Lung (tissue), 12 donors: ENCODE data around the gene BCL6. TPM values are rescaled to one million over a fixed set of nuclear protein-coding genes. Genes with fewer than 3 reads are reported as not detected.

Experiments used
- ATAC-seq: fragments of 200-7000 bp; cut with Tn5 transposase; one replicate; pipeline ENCODE4 v1.9.1; 2020; ENCODE audit warnings: moderate number of reproducible peaks; ENCODE audit not compliant: insufficient read depth, low FRiP score
- DNase-seq, 3 donors: peaks; one replicate each; pipeline ENCODE4 v3.0.0-alpha.2; 2013 to 2017
- H3K27ac ChIP-seq, 2 donors: one replicate each; pipeline ENCODE4 v1.5.1; 2013; ENCODE audit warnings: mild to moderate bottlenecking in 2 of 2, moderate library complexity in 2 of 2, control low read depth in 1 of 2, inconsistent platforms in 1 of 2, low read depth in 1 of 2, low read length in 1 of 2
- H3K27me3 ChIP-seq, 3 donors: one replicate each; pipeline ENCODE4 v1.5.1; 2013; ENCODE audit warnings: low read length in 2 of 3; ENCODE audit not compliant: control insufficient read depth in 3 of 3, insufficient read depth in 3 of 3
- H3K36me3 ChIP-seq, 4 donors: one replicate each; pipeline ENCODE4 v1.5.1; 2013; ENCODE audit warnings: low read length in 4 of 4, mild to moderate bottlenecking in 1 of 4, moderate library complexity in 1 of 4; ENCODE audit not compliant: control insufficient read depth in 4 of 4, insufficient read depth in 4 of 4
- H3K4me1 ChIP-seq, 5 donors: one replicate each; pipeline ENCODE4 v1.5.1; 2013; ENCODE audit warnings: low read length in 5 of 5, mild to moderate bottlenecking in 2 of 5, moderate library complexity in 1 of 5; ENCODE audit not compliant: control insufficient read depth in 5 of 5, insufficient read depth in 5 of 5
- H3K4me3 ChIP-seq: one replicate; pipeline ENCODE4 v1.5.1; 2013; ENCODE audit warnings: mild to moderate bottlenecking, control low read depth, moderate library complexity
- H3K9ac ChIP-seq, 2 donors: one replicate each; pipeline ENCODE4 v1.5.1; 2013; ENCODE audit warnings: low read length in 2 of 2, control low read depth in 1 of 2; ENCODE audit not compliant: insufficient read depth in 1 of 2
- H3K9me3 ChIP-seq, 4 donors: one replicate each; pipeline ENCODE4 v1.5.1; 2013; ENCODE audit warnings: low read length in 3 of 4, mild to moderate bottlenecking in 1 of 4, moderate library complexity in 1 of 4; ENCODE audit not compliant: control insufficient read depth in 4 of 4, insufficient read depth in 3 of 4
- WGBS, 2 donors: extraction: QIAGEN DNeasy Blood & Tissue Kit; methylation state at CpG; one replicate each; pipeline ENCODE4 v1.1.7; 2013; 5-methylcytosine and 5-hydroxymethylcytosine counted together
- polyA plus RNA-seq, 2 donors: library from polyadenylated mRNA; stranded (reverse); fragments of 200-250 nt; gene quantifications; one replicate each; pipeline ENCODE4 v1.2.1, GENCODE V29; 2013
- total RNA-seq, 2 donors: library from RNA; depleted of rRNA in 1 of 2; stranded (reverse); fragments of >200 nt in 1 of 2; gene quantifications; one replicate each; pipeline ENCODE4 v1.2.1, GENCODE V29; 2014 to 2021
- TF ChIP-seq, protein P1 (sequence below): IDR thresholded peaks from 2 replicates; pipeline ENCODE4 v1.5.1; 2012; ENCODE audit warnings: mild to moderate bottlenecking; ENCODE audit errors: control extremely low read depth, extremely low read depth
- donor health status: control.
- donor health status: control.
- donor health status: Bipolar disorder and iron deficiency.
- donor health status: healthy.
- donor health status: DM: yes; HTN: yes; CAD: no.

BCL6 gene
- total and polyA plus RNA-seq, 4 donors: 29.4 to 137 (median 76.5) TPM

DNA sequence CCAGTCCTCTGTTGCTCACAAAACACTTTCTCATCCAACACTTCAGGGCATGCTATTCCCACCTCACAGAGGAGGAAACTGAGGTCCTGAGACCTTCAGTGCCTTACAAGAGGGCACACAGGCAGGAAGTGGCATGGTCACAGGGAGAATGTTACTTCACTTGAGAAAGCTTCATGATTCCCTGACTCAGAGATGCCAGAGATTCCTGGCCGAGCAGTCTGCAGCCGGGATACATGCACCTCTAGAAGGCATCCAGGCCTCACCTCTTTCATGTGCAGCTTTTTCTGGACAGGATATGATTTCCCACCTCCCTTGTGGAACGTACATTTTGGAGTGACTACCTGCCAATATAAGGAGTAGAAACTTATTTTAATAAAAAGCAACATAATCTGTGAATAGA lies 72.3 kb downstream of the BCL6 start:
- Histone ChIP-seq H3K36me3 (no peaks in the 10 kb centered on the region), H3K27me3 (peaks cover 0 to 23% (median 12%) of the 10 kb centered on the region in 3 donors), H3K4me1 (no peaks in the 10 kb centered on the region), H3K4me3 (no peak overlapping the region), H3K9ac (no peak overlapping the region), H3K27ac (no peak overlapping the region), H3K9me3 (peaks cover 0 to 4% (median 0%) of the 10 kb centered on the region in 4 donors)
- no peak for ATAC-seq
- TF ChIP-seq, protein P1, sequence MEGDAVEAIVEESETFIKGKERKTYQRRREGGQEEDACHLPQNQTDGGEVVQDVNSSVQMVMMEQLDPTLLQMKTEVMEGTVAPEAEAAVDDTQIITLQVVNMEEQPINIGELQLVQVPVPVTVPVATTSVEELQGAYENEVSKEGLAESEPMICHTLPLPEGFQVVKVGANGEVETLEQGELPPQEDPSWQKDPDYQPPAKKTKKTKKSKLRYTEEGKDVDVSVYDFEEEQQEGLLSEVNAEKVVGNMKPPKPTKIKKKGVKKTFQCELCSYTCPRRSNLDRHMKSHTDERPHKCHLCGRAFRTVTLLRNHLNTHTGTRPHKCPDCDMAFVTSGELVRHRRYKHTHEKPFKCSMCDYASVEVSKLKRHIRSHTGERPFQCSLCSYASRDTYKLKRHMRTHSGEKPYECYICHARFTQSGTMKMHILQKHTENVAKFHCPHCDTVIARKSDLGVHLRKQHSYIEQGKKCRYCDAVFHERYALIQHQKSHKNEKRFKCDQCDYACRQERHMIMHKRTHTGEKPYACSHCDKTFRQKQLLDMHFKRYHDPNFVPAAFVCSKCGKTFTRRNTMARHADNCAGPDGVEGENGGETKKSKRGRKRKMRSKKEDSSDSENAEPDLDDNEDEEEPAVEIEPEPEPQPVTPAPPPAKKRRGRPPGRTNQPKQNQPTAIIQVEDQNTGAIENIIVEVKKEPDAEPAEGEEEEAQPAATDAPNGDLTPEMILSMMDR: no peak
- 64 to 70% methylated on average over 3 of the region's 3 CpGs for WGBS, 2 donors
- no peak for DNase-seq

Other genes starting within 250 kb of the BCL6 start
- gene SST, start 75.1 kb downstream of the BCL6 start, total RNA-seq: 1 to 10 TPM in 1 of 2 donors, not detected in 1; 3.0 TPM
- under 1 TPM; 0.24 to 0.27 TPM for gene SST, start 75.1 kb downstream of the BCL6 start, polyA plus RNA-seq
- gene RTP2, start 42.9 kb downstream of the BCL6 start, total RNA-seq: not detected
- gene RTP2, start 42.9 kb downstream of the BCL6 start, polyA plus RNA-seq: not detected